ENCODE data around the gene UNC119. TPM values are rescaled to one million over a fixed set of nuclear protein-coding genes. Genes with fewer than 3 reads are reported as not detected.

UNC119 gene
- total and polyA plus RNA-seq, 2 experiments from 2014 or later, result 101 to 124 TPM

DNA sequence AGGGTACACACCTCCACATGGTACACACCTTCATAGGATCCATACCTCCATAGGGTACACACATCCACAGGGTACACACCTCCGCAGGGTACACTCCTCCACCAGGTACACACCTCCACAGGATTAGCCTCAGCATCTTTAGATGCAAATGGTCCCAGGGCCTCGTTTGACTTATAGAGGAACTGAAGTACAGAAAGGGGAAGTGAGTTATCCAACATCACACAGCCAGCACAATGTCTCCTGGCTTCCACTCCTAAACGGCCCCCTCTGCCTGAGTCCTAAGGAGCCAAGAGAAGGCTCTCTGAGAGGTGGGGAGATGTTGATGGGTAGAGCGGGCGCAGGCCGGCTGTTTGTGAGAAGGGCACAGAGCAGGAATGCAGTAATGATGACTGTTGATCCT is 34.3 kb downstream of the UNC119 start:
- H3K27ac ChIP-seq, result no peak overlapping the region
- no peaks in the 10 kb centered on the region for H3K36me3 ChIP-seq
- no peaks in the 10 kb centered on the region for H3K27me3 ChIP-seq
- H3K4me3 ChIP-seq, result no peak overlapping the region
- DNase-seq (ENCODE audit: low read depth in 1 of 2, low spot score in 1 of 2), result no peak
- TF ChIP-seq, protein P1, sequence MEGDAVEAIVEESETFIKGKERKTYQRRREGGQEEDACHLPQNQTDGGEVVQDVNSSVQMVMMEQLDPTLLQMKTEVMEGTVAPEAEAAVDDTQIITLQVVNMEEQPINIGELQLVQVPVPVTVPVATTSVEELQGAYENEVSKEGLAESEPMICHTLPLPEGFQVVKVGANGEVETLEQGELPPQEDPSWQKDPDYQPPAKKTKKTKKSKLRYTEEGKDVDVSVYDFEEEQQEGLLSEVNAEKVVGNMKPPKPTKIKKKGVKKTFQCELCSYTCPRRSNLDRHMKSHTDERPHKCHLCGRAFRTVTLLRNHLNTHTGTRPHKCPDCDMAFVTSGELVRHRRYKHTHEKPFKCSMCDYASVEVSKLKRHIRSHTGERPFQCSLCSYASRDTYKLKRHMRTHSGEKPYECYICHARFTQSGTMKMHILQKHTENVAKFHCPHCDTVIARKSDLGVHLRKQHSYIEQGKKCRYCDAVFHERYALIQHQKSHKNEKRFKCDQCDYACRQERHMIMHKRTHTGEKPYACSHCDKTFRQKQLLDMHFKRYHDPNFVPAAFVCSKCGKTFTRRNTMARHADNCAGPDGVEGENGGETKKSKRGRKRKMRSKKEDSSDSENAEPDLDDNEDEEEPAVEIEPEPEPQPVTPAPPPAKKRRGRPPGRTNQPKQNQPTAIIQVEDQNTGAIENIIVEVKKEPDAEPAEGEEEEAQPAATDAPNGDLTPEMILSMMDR (IDR thresholded peaks at IDR 0.05; ENCODE audit: low read depth, low read length), result no peak
- no peaks in the 10 kb centered on the region for H3K9me3 ChIP-seq (ENCODE audit: low read depth)
- H3K4me1 ChIP-seq (ENCODE audit: low read depth), result no peaks in the 10 kb centered on the region

DNA sequence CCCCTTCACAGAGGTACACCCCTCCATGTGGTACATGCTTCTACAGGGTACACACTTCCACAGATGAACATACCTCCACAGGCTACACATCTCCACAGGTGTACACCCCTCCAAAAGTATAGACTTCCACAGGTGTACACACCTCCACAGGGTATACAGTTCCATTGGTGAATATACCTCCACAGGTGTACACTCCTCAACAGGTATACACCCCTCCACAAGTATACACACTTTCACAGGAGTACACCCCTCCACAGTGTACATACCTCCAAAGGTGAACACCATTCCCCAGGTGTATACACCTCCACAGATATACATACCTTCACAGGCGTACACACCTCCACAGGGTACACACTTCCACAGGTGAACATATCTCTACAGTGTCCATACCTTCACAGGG is 36.9 kb downstream of the UNC119 start:
- TF ChIP-seq, protein P1 (IDR thresholded peaks at IDR 0.05; ENCODE audit: low read depth, low read length), result no peak

DNA sequence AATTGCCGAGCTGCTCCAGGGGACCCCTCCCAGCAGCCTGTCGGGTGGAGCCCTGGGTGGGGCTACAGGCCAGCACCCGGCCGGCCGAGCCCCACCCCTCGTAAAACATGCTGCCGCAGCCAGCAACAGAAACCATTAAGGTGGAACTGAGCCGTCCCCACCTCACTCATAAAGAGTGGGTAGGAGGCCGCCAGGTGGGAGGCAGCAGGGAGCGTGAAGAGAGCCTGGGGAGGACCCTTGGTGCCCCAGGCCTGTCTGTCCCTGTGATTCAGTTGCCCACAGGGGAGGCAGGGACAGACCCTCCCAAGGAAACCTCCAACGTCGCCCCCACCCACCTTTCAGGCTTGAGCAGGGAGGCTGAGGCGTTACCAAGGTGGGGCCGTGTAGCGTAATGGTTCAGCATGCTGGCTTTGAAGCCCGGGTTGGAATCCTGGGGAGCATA is 37.8 kb downstream of the UNC119 start:
- no peaks in the 10 kb centered on the region for H3K4me1 ChIP-seq (ENCODE audit: low read depth)
- H3K36me3 ChIP-seq, result no peaks in the 10 kb centered on the region
- H3K9me3 ChIP-seq (ENCODE audit: low read depth), result no peaks in the 10 kb centered on the region
- no peak overlapping the region for H3K27ac ChIP-seq
- no peaks in the 10 kb centered on the region for H3K27me3 ChIP-seq
- H3K4me3 ChIP-seq, result no peak overlapping the region
- DNase-seq (ENCODE audit: low read depth in 1 of 2, low spot score in 1 of 2), result no peak
- TF ChIP-seq, protein P1 (IDR thresholded peaks at IDR 0.05; ENCODE audit: low read depth, low read length), result no peak

More for the DNA sequence above, 36.9 kb downstream of the UNC119 start:
- Histone ChIP-seq H3K4me1 (ENCODE audit: low read depth) (no peaks in the 10 kb centered on the region), H3K27me3 (no peaks in the 10 kb centered on the region), H3K36me3 (no peaks in the 10 kb centered on the region), H3K9me3 (ENCODE audit: low read depth) (no peaks in the 10 kb centered on the region), H3K27ac (no peak overlapping the region), H3K4me3 (no peak overlapping the region)
- no peak for DNase-seq (ENCODE audit: low read depth in 1 of 2, low spot score in 1 of 2)

DNA sequence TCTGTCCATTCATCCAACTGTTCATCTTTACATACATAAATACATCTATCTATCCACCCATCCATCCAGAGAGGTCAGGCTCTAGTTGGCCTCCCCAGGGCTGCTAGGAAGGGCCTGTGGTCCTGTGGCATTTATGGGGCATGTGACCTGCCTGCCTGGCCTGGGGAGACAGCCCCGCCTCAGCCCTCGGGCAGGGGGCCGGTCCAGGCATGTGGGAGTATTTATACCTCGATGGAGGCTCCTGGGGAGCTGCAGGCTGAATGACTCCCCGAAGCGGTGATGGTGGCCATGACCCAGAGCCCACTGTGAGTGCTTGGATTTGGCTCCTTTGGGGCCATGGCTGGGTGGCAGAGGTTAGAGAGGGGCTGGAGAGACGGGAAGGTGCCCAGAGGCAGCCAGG is 38.9 kb downstream of the UNC119 start:
- TF ChIP-seq, protein P1 (IDR thresholded peaks at IDR 0.05; ENCODE audit: low read depth, low read length), result no peak
- Histone ChIP-seq H3K27ac (no peak overlapping the region), H3K27me3 (no peaks in the 10 kb centered on the region), H3K9me3 (ENCODE audit: low read depth) (no peaks in the 10 kb centered on the region), H3K4me3 (no peak overlapping the region), H3K4me1 (ENCODE audit: low read depth) (no peaks in the 10 kb centered on the region), H3K36me3 (no peaks in the 10 kb centered on the region)
- no peak for DNase-seq (ENCODE audit: low read depth in 1 of 2, low spot score in 1 of 2)

DNA sequence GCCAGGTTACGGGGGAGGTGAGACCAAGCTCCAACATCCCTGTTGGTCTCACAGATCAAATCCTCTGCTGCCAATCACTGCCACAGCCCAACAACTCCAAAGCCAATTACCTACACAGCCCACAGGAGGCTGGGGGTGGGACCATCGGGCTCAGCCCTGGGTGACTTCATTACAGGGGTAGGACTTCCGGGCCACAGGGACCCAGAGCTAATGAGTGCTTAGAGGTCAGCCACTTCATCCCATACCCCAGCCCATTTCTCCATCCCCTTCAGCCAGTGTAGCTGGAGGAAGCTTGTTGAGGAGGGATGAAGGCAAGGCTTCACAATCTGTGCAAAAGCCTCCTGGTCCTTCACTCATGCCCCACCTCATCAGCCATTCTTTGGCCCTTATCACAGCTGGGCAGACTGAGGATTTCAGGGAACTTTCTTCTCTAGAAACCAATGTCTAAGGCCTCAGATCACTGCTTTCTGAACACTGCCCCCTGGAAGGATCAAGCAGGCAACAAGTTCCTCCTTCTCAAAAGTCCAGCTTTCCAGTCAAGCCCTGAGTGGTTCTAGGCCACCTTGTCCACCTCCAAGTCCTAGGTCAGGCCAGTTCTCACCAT is 40.5 kb downstream of the UNC119 start:
- no peaks in the 10 kb centered on the region for H3K9me3 ChIP-seq (ENCODE audit: low read depth)
- H3K4me1 ChIP-seq (ENCODE audit: low read depth), result no peaks in the 10 kb centered on the region
- no peak overlapping the region for H3K4me3 ChIP-seq
- DNase-seq (ENCODE audit: low read depth in 1 of 2, low spot score in 1 of 2), result no peak
- H3K36me3 ChIP-seq, result no peaks in the 10 kb centered on the region
- TF ChIP-seq, protein P1 (IDR thresholded peaks at IDR 0.05; ENCODE audit: low read depth, low read length), result no peak
- no peak overlapping the region for H3K27ac ChIP-seq
- H3K27me3 ChIP-seq, result no peaks in the 10 kb centered on the region
